ENCODE data around the gene MRM2.

Gene MRM2

GRCh38 chr7:2203766-2204300 lies 38.2 kb downstream of the MRM2 start:
- TF ChIP-seq CTCF (IDR thresholded peaks at IDR 0.05; ENCODE audit: low read depth, low read length) = no peak

DNA sequence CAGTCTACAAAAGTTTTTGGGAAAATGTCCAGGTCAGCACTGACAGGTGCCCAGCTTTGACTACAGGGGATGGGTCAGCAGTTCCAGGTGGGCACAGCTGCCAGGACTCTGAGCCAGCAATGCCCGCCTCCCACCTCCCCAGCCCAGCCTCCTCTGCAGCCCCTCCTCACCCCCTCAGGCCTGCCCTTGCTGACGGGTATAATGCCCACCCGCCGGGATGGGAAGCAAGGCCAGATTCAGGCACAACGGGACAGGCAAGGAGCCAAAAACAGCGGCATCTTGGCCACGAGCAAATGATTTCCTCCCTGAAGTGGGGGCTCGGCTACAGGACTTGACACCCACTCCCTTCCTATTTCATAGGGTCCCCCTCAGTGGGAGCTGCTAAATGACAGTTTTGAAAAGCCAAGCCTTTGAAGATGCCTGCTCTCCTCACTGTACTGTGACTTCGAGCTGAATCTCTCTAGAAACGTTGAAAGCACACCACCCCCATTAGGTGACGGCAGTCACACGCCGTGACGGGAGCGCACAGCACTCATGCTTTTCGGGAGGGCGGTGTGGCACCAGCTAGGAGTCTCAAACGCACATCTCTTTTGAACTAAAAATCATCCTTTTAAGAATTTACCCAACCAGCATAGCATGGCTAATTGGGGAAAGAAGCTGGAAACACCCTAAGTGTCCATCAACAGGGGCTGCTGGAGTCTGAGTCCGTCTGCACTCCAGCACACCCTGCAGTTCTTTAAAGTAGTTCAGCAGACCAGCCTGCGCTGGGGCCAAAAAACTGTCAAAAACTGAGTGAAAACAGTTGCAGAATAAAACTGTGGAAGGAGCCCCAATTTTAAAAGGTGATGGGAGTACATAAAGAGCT lies 38.9 kb downstream of the MRM2 start:
- no peak overlapping the region for H3K4me3 ChIP-seq (ENCODE audit: low read depth, low read length)
- TF ChIP-seq CTCF (IDR thresholded peaks at IDR 0.05; ENCODE audit: low read depth, low read length) = no peak

More at GRCh38 chr7:2203766-2204300, 38.2 kb downstream of the MRM2 start:
- no peak overlapping the region for H3K4me3 ChIP-seq (ENCODE audit: low read depth, low read length)

GRCh38 chr7:2202361-2202761 lies 39.6 kb downstream of the MRM2 start:
- TF ChIP-seq CTCF (IDR thresholded peaks at IDR 0.05; ENCODE audit: low read depth, low read length) = no peak
- H3K4me3 ChIP-seq (ENCODE audit: low read depth, low read length) = no peak overlapping the region

- no peak overlapping the region for H3K4me3 ChIP-seq (ENCODE audit: low read depth, low read length)
- TF ChIP-seq CTCF (IDR thresholded peaks at IDR 0.05; ENCODE audit: low read depth, low read length) = no peak
Observed at GRCh38 chr7:2201686-2202360, 40.2 kb downstream of the MRM2 start.

DNA sequence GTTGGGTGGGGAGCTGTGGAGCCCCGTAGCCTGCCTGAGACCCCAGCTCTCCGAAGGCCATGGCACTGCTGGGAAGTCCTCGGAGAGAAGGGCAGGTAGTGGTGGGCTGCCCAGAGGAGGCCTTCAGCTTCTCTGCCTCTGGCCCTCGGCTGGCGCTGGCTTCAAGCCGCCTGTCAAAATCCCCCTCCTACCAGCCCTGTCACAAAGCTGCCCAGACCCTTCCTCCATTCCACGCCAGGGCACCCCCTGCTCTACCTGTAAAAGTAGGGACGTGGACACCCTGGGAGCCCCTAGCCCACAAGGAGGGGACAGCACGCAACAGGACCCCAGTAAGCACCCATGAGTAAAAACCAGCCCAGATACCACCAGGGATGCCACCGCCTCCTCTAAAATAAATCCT lies 40.9 kb downstream of the MRM2 start:
- no peak overlapping the region for H3K4me3 ChIP-seq (ENCODE audit: low read depth, low read length)
- TF ChIP-seq CTCF (IDR thresholded peaks at IDR 0.05; ENCODE audit: low read depth, low read length) = no peak

GRCh38 chr7:2200584-2200980 lies 41.4 kb downstream of the MRM2 start:
- no peak for TF ChIP-seq CTCF (IDR thresholded peaks at IDR 0.05; ENCODE audit: low read depth, low read length)
- no peak overlapping the region for H3K4me3 ChIP-seq (ENCODE audit: low read depth, low read length)
